B cell (primary cell): ENCODE results near the gene SOX6. TPM values are rescaled to one million over a fixed set of nuclear protein-coding genes. Genes with fewer than 3 reads are reported as not detected.

Experiments used
- ATAC-seq: fragments of 200-7000 bp; cut with Tn5 transposase; one replicate; pipeline ENCODE4 v1.10.0; 2021; ENCODE audit warnings: low read depth, mild to moderate bottlenecking, moderate number of reproducible peaks, moderate library complexity
- CTCF ChIA-PET: fragments of 350-600 bp; sonication (Branson Sonifier 250); formaldehyde crosslinking; loops from one replicate; lab custom pipeline; 2021; ENCODE audit warnings: antibody characterized with exemption, inconsistent platforms; lab: Charles Lee
- POLR2A ChIA-PET: fragments of 350-600 bp; sonication (Branson Sonifier 250); formaldehyde crosslinking; loops from one replicate; lab custom pipeline; 2021; ENCODE audit warnings: antibody characterized with exemption; lab: Charles Lee
- DNase-seq: peaks from one replicate; pipeline ENCODE4 v3.0.0; 2013
- H2AFZ ChIP-seq: 2 replicates; pipeline ENCODE4 v1.6.1; 2012; ENCODE audit warnings: mild to moderate bottlenecking, low read depth, low read length; ENCODE audit not compliant: insufficient read depth, poor library complexity, severe bottlenecking
- H3K27ac ChIP-seq, 2 donors: 1 replicate in 1 of 2; 2 replicates in 1 of 2; pipeline ENCODE4 v1.5.1; 2012 to 2013; ENCODE audit warnings: low read length in 2 of 2, mild to moderate bottlenecking in 2 of 2, moderate library complexity in 1 of 2
- H3K27me3 ChIP-seq, 4 experiments: fragments of 200-600 bp in 1 of 4; sonication (generic) in 1 of 4; replicated peaks in 1 of 4; 1 replicate in 2 of 4; 2 replicates in 2 of 4; pipeline versions ENCODE4 v1.6.1 to v1.7.0; 2013 to 2016; ENCODE audit warnings: low read length in 3 of 4, mild to moderate bottlenecking in 2 of 4, mixed read lengths in 1 of 4, moderate library complexity in 1 of 4; ENCODE audit not compliant: insufficient read depth in 4 of 4, control insufficient read depth in 3 of 4; ENCODE audit errors: control extremely low read depth in 1 of 4
- H3K36me3 ChIP-seq, 2 experiments: replicated peaks in 1 of 2; 1 replicate in 1 of 2; 2 replicates in 1 of 2; pipeline versions ENCODE4 v1.6.1 to v1.7.1; 2013; ENCODE audit warnings: low read length in 1 of 2; ENCODE audit not compliant: insufficient read depth in 2 of 2, control insufficient read depth in 1 of 2; ENCODE audit errors: control extremely low read depth in 1 of 2, extremely low read depth in 1 of 2
- H3K4me1 ChIP-seq, 2 donors: fragments of 200-600 bp in 1 of 2; sonication (generic) in 1 of 2; 1 replicate in 1 of 2; 2 replicates in 1 of 2; pipeline versions ENCODE4 v1.5.1 to v1.6.1; 2013 to 2017; ENCODE audit warnings: low read length in 2 of 2; ENCODE audit not compliant: control insufficient read depth in 2 of 2, insufficient read depth in 2 of 2
- H3K4me2 ChIP-seq: replicated peaks from 2 replicates; pipeline ENCODE3; 2012; ENCODE audit warnings: mild to moderate bottlenecking, low read depth, low read length; ENCODE audit not compliant: poor library complexity, severe bottlenecking
- H3K4me3 ChIP-seq, 5 experiments: fragments of 200-600 bp in 1 of 5; sonication (generic) in 1 of 5; 1 replicate in 3 of 5; 2 replicates in 2 of 5; pipeline versions ENCODE4 v1.5.1 to v1.7.0; 2011 to 2016; ENCODE audit warnings: low read length in 4 of 5, mild to moderate bottlenecking in 4 of 5, low read depth in 2 of 5, control low read depth in 1 of 5, moderate library complexity in 1 of 5; ENCODE audit not compliant: insufficient read depth in 1 of 5; ENCODE audit errors: control extremely low read depth in 1 of 5, extremely low read depth in 1 of 5
- H3K79me2 ChIP-seq: fragments of 200-600 bp; sonication (generic); one replicate; pipeline ENCODE4 v1.6.0; 2016; ENCODE audit warnings: low read length; ENCODE audit not compliant: control insufficient read depth, insufficient read depth
- H3K9ac ChIP-seq: fragments of 200-600 bp; sonication (generic); 2 replicates; pipeline ENCODE4 v1.6.1; 2017; ENCODE audit warnings: mild to moderate bottlenecking, low read length, moderate library complexity
- H3K9me3 ChIP-seq, 3 donors: one replicate each; pipeline versions ENCODE4 v1.6.1 to v1.7.1; 2013; ENCODE audit warnings: low read length in 2 of 3; ENCODE audit not compliant: control insufficient read depth in 2 of 3, insufficient read depth in 1 of 3; ENCODE audit errors: control extremely low read depth in 1 of 3
- H4K20me1 ChIP-seq: 2 replicates; pipeline ENCODE4 v1.6.0; 2012; ENCODE audit warnings: mild to moderate bottlenecking, low read length; ENCODE audit not compliant: insufficient read depth, control insufficient read depth, poor library complexity, severe bottlenecking
- H3K27ac Mint-ChIP-seq: one replicate; pipeline ENCODE4 v1.8.0; 2021; ENCODE audit warnings: mixed read lengths
- H3K27me3 Mint-ChIP-seq: one replicate; pipeline ENCODE4 v1.8.0; 2021; ENCODE audit warnings: mixed read lengths
- H3K4me1 Mint-ChIP-seq: one replicate; pipeline ENCODE4 v1.8.0; 2021; ENCODE audit warnings: mixed read lengths
- H3K4me3 Mint-ChIP-seq: one replicate; pipeline ENCODE4 v1.8.0; 2021; ENCODE audit warnings: mixed read lengths
- H3K9me3 Mint-ChIP-seq: one replicate; pipeline ENCODE4 v1.8.0; 2022; ENCODE audit warnings: mixed read lengths; ENCODE audit not compliant: insufficient read depth
- CTCF ChIP-seq: fragments of 200-600 bp; IDR thresholded peaks from one replicate; pipeline ENCODE4 v1.8.0; 2022; ENCODE audit warnings: antibody characterized with exemption, mild to moderate bottlenecking
- EZH2 ChIP-seq: IDR thresholded peaks from 2 replicates; pipeline ENCODE4 v1.6.1; 2012; ENCODE audit warnings: borderline replicate concordance, low read depth, mild to moderate bottlenecking, moderate library complexity, low read length; ENCODE audit not compliant: insufficient read depth, poor library complexity, severe bottlenecking
- WGBS: methylation state at CpG from one replicate; pipeline ENCODE4 v1.1.5; 2013; ENCODE audit warnings: missing lambda C conversion rate; ENCODE audit not compliant: insufficient coverage; 5-methylcytosine and 5-hydroxymethylcytosine counted together
- intact Hi-C: fragments of 100-400 bp; cut with micrococcal nuclease; formaldehyde crosslinking; loops from one replicate; pipeline ENCODE4 v1.10.0; 2022
- polyA plus RNA-seq: library from polyadenylated mRNA; depleted of rRNA; stranded (reverse); fragments of >200 nt; gene quantifications from 2 replicates; pipeline ENCODE4 v1.2.3, GENCODE V29; 2012
- total RNA-seq, 2 donors: library from RNA; stranded (reverse); fragments of 120-200 nt in 1 of 2; gene quantifications; 1 replicate in 1 of 2; 2 replicates in 1 of 2; pipeline versions ENCODE4 v1.2.3 to v1.2.4, GENCODE V29; 2013 to 2022

Gene SOX6
- total and polyA plus RNA-seq, 2 donors (not counting 1 experiment from before 2014, with no cell fraction given), result not detected

DNA sequence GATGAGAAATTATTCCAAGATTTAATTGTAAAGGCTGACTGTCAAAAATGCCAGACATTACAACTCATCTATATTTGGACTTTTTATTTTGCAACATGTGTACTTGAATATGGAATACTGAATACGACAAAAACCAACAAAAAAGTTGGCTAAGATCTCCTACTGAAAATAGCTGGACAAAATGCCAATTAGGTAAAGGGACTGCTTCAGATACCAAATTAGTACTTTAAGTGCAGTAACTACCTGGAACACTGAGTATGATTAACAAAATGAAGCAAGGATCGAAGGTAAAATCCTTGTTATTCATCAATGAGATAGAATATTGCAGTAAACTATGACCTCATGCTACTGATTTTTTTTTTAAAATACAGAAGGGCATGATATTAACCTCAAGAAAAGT, 173.8 kb downstream of the SOX6 start:
- no peak overlapping the region for H3K9ac ChIP-seq
- ATAC-seq, result no peak
- no peak overlapping the region for H2AFZ ChIP-seq
- DNase-seq, result no peak
- no peaks in the 10 kb centered on the region for H3K27me3 Mint-ChIP-seq
- TF ChIP-seq EZH2, result no peak
- TF ChIP-seq CTCF, result no peak
- CTCF ChIA-PET, result no interaction called here
- no peak overlapping the region for H3K4me3 Mint-ChIP-seq
- no peaks in the 10 kb centered on the region for H3K79me2 ChIP-seq
- H3K4me1 Mint-ChIP-seq, result no peaks in the 10 kb centered on the region
- H3K9me3 ChIP-seq, result no peaks in the 10 kb centered on the region
- H3K27me3 ChIP-seq, result no peaks in the 10 kb centered on the region
- no peaks in the 10 kb centered on the region for H3K9me3 Mint-ChIP-seq
- POLR2A ChIA-PET, result no interaction called here
- intact Hi-C loops, result no loop called here
- no peaks in the 10 kb centered on the region for H3K4me1 ChIP-seq
- no peak overlapping the region for H3K27ac Mint-ChIP-seq
- no peak overlapping the region for H3K4me2 ChIP-seq
- no peak overlapping the region for H3K4me3 ChIP-seq
- H4K20me1 ChIP-seq, result no peaks in the 10 kb centered on the region
- H3K36me3 ChIP-seq, result no peaks in the 10 kb centered on the region
- H3K27ac ChIP-seq, result no peak overlapping the region
- WGBS, result no CpG with 5 or more reads among the region's 2 CpGs

DNA sequence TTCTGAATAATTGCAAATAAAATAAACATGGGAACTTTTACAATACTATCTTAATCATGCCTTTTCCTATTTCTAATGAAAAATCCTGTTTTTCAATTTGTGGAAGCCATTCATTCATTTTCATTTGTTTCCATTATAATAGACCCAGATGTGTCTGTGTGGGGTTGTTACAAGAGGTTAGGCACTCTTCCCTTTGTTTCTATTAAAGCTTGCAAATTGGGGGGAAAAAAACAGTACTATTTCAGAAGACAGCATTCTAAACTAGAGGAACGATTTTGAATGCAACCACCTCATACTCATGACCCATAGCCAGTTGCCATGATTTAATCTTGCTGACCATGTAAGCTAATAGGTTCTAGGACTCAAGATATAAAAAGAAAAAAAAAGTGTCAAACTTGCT, 175.5 kb downstream of the SOX6 start:
- no peak overlapping the region for H3K9ac ChIP-seq
- no peak overlapping the region for H3K4me3 ChIP-seq
- TF ChIP-seq EZH2 (no peak), CTCF (no peak)
- ChIA-PET CTCF (no interaction called here), POLR2A (no interaction called here)
- no peak overlapping the region for H3K27ac Mint-ChIP-seq
- ATAC-seq (no peak), DNase-seq (no peak)
- no peaks in the 10 kb centered on the region for H3K9me3 ChIP-seq
- H3K27ac ChIP-seq, result no peak overlapping the region
- H3K4me1 Mint-ChIP-seq, result no peaks in the 10 kb centered on the region
- H3K79me2 ChIP-seq, result no peaks in the 10 kb centered on the region
- H3K27me3 ChIP-seq, result no peaks in the 10 kb centered on the region
- no peak overlapping the region for H3K4me2 ChIP-seq
- no peaks in the 10 kb centered on the region for H3K4me1 ChIP-seq
- no peaks in the 10 kb centered on the region for H4K20me1 ChIP-seq
- H3K9me3 Mint-ChIP-seq, result no peaks in the 10 kb centered on the region
- no peaks in the 10 kb centered on the region for H3K36me3 ChIP-seq
- no peak overlapping the region for H2AFZ ChIP-seq
- intact Hi-C loops, result no loop called here
- H3K4me3 Mint-ChIP-seq, result no peak overlapping the region
- WGBS, result no CpG with 5 or more reads among the region's 1 CpG
- no peaks in the 10 kb centered on the region for H3K27me3 Mint-ChIP-seq
